GM19193 (cell line): ENCODE measurements around the gene IQGAP2.

Experiments used
- POLR2A ChIP-seq: IDR thresholded peaks from 4 replicates; pipeline ENCODE4 v1.6.1; 2011; ENCODE audit not compliant: insufficient read depth, insufficient read length; ENCODE audit errors: extremely low read depth

The IQGAP2 gene

DNA sequence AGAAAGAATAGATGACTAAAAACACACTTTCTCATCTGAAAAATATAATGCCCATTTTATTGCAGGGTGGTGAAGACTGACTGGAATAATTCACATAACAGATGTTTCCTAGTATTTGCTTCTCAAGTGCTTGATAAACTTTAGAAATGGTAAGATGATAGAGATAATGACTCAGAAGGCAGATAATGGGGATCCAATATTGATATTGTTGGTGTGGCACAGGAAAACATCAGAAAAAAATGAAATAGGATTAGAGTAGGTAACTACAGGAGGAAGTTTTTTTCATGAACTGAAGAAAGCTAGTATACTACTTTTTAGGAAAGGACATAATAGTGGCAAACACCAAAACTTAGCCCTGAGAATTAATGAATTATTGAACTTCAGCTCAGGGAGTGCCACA is 240.3 kb downstream of the IQGAP2 start:
- no peak for TF ChIP-seq POLR2A

DNA sequence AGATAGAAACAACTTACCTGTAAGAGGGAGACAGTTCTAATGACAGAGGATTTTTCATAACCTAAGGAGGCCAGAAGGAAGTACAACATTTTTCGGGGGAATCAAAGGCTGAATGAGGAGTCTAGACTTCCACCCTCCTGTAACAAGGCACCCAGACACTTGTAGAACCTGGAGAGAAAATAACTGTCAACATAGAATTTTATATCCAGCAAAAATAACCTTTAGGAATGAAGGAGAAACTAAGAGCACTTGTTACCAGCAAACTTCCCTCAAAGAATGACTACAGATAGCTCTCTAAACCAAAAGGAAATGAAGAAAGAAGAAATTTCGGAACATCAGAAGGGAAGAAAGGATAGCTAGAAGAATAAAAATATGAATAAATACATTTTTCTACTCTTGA is 246.1 kb downstream of the IQGAP2 start:
- TF ChIP-seq POLR2A: no peak

DNA sequence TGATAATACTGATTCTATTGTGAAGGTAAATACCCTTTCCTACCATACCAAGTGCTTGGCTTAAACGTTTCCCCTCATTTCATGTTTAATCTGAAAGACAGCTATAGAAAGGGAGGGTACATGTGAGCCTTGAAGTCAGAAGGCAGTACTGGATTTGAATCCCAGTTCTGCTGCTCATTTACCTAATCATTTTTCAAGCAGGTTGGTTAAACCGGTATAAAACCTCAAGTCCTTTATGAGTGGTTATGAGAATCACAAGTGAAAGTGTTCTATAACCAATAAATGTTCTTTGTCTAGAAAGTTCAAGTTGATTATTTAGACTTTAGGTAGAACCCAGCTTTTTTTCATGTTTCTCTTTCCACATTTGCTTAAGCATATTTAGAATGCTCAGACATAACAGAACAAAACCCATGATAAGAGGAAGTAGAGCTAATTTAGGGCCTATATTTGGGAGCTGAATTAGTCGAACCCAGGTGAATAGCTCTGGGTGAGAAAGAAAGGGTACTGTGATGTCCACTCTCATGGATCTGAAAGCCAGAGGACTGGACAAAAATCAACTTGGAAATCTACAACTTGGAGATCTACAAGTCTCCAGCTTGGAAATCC is 249.8 kb downstream of the IQGAP2 start:
- no peak for TF ChIP-seq POLR2A

DNA sequence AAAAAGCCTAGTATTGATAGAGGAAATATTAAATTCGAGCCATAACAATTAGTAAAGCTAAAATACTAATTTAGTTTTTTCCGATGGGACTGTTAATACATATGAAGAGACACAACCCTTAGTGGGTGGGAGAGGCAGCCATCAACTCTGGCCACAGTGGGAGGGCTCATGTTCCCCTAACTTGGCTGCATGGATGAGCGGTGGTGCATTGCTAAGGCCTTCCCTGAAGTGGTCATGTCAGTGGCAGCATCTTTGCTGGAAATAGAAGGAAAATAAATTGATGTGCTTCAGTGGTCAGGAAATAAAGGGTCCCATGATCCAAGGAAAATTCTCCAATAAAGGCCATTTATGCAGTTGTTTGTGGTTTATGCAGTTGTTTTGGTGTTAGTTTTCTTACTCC is 254.0 kb downstream of the IQGAP2 start:
- TF ChIP-seq POLR2A: no peak

DNA sequence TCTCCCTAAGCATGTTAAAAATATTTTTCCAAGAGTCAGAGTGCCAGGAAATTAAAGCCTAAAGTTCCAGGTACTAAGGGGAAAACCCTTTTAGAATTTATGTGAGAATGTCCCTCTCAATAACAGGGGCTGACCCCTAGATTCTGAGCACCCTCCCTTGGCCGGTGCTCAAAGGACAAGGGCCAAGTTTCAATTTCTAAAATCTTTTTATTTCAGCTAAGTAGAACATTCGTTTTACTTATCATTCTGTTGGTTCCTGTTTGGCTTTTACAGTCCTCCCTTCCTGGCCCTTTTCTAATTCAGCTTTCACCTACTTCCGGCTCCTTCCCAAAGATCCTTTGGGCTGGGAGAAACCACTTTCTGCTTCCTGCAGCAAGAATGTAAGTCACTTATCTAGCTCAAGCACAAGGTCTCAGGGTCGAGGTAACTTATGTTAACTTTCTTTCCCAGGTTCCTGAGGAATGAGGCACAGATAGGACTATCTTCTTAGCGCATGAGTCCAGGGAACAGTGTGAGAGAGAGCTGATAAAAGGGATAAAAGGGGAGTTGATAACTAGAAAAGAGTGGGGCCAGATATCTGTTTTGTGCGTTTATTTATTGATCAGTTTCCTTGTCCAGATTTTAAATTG is 254.7 kb downstream of the IQGAP2 start:
- TF ChIP-seq POLR2A: no peak

DNA sequence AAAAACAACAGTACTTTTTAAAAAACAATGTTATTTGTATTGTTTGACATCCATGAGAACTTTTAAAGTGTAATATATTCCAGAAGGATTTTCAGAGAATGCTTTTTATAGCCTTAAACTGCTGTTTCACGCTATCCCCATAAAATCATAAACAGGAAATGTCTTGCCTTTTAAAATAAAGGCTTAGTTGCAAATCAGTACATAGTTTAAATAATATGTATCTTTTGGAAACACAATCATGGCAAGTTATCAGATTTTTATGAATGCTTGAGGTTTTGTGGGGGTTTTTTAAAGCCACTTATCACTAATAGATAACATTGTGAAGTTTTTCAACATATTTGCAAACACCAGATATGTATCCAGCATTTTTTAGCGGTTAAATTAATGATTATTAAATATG is 257.3 kb downstream of the IQGAP2 start:
- TF ChIP-seq POLR2A: no peak

DNA sequence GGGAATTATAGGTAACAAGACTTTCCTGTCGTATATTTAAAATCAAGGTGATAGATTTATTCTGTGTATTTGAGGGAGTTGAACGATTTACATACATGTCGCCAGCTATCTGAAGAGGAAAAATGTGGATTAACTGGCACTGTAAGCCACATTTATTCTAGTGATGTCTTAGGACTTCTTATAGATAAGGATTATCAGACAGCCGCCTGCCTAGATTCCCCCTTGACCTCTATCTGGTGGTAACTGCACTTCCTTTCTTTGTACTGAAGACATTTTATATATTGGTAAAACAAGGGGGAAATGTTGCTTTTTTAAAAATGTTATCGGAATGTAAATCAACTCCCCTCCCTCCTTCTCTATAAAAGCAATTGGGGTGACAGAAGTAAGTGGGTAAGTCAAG is 259.4 kb downstream of the IQGAP2 start:
- no peak for TF ChIP-seq POLR2A

DNA sequence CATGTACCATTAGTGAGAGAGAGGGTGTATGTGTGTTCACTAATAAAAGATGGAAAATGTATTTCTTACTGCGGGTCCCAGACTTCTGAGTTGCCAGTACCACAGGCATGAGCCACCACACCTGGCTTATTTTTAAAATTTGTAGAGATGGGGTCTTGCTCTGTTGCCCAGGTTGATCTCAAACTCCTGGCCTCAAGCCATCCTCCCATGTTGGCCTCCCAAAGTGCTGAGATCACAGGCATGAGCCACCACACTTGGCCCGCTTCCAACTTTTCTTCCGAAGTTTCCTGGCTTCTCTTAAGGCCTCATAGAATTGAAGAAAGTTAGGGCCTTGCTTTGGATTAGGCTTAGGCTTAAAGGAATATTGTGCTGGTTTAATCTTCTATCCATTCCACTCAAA is 260.5 kb downstream of the IQGAP2 start:
- TF ChIP-seq POLR2A: no peak

DNA sequence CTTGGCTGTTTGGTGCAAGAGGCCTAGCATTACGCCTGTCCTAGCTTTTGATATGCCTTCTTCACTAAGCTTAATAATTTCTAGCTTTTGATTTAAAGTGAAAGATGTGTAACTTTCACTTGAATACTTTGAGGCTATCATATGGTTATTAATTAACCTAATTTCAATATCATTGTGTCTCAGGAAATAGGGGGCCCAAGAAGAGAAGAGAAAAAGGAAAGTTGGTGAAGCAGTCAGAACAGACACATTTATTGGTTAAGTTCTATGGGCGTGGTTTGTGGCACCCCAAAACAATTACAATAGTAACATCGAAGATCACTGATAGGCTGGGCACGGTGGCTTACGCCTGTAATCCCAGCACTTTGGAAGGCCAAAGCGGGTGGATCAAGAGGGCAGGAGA is 261.0 kb downstream of the IQGAP2 start:
- no peak for TF ChIP-seq POLR2A

DNA sequence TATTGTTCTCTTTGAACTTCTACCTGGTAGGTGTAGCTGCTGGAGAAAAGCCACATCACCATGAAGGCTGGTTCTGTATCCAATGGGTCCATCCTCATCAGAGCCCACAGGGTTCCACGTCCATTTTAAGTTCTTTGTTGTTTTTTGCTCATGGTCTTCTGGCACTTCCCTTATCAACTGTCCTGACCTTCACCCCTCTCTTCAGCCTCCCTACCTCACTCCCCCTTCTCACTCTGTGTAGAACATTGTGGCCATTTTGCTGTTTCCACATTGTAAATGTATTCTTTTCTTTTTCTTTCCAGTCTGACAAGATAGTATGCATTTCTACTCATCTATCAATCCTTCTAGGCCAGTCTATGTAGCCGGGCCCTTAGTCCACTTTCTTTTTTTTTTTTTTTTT is 264.4 kb downstream of the IQGAP2 start:
- TF ChIP-seq POLR2A: no peak

DNA sequence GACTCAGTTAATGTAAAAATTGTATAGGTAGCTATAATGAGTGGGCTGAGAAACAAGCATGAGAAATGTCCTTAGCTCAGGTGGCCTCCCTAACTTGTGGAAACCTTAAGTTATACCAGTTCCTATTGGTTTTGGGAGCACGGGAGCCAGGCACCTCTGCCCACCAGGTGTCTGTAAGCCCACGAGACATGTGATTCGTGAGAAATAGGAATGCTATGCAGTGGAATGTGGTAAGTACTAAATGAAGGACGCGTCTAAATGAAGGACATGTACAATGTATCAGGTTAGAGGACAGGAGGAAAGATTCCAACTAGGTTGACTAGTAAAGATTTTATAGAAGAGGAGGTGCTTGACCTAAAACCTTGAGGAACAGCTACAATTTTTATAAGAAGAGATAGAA is 266.2 kb downstream of the IQGAP2 start:
- no peak for TF ChIP-seq POLR2A

DNA sequence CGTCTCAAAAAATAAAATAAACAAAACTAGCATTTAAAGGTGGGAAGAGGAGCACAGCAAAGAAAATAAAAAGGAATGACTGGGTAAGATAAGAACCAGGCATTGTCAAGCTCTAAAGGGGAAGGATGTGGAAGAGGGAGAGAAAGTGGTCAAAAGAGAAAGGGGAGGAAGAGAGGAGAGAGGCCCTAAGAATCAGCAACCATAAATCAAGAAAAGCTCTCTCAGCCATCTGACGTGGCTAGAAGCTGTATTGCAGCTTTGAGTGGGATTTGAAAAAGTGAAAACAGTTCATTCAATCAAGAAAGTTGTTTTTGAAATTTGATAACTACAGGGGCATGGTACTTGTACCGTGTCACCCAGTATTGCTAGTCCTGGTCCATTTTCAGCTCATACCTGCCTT is 267.4 kb downstream of the IQGAP2 start:
- no peak for TF ChIP-seq POLR2A

DNA sequence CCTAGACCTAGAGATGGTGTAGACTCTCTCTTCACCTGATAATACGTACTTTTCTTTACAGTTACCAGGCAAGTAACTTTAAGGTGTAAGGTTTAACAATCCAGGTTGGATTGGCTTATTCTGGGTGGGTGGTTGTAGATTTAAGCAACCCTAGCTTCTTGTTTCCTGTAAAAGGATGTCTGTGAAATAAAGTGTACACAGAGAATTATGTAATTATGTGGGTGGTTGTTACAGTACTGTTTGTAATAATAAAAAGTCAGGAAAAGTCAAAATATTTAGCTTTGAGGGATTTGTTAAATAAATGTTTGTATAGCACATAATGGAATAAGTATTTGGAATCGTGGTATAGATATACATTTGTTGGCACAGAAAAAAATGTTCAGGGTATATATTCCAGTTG is 269.2 kb downstream of the IQGAP2 start:
- no peak for TF ChIP-seq POLR2A

DNA sequence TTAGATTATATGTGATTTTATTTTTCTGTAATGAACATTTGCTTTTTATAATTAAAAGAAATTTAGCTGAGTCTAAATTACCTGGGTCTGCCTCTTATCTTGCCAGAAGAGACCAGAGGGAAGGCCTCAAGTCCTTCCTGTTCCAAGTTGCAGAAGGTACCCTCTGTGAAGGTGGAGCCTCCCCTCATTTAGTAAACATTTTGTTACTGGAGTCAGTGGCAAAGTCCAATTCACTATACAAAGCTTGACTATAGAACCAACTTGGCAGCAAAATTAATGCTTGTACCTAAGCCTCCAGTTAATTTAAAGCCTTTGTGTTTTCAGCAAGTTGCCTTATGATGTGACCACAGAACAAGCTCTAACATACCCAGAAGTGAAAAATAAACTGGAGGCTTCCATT is 270.0 kb downstream of the IQGAP2 start:
- TF ChIP-seq POLR2A: no peak

DNA sequence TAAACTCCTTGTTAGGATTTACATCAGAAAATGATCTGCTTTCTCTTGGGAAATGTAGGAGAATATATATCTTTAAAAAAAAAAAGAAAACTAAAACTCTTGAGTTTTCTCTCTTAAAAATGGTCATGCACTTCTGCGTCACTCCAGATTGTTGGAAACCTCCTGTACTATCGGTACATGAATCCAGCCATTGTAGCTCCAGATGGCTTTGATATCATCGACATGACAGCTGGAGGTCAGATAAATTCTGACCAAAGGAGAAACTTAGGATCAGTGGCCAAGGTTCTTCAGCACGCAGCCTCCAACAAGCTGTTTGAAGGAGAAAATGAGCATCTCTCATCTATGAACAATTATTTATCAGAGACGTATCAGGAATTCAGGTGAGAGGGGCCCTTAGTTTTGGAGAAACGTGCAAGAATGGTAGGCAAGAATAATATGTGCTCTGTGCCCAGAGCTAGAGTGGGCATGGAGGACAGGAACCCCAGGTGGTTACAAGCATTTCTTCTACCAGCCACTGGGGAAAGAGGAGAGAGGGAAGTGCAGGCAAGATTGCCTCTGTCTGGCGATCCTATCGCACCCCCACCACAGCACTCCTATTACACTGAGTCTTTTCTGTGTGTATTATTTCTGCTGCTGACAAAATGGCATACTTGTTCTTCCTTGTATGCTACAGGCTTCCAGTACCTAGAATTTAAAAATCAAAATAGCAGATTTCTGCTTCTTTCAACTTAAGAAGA is 271.4 kb downstream of the IQGAP2 start:
- TF ChIP-seq POLR2A: no peak

DNA sequence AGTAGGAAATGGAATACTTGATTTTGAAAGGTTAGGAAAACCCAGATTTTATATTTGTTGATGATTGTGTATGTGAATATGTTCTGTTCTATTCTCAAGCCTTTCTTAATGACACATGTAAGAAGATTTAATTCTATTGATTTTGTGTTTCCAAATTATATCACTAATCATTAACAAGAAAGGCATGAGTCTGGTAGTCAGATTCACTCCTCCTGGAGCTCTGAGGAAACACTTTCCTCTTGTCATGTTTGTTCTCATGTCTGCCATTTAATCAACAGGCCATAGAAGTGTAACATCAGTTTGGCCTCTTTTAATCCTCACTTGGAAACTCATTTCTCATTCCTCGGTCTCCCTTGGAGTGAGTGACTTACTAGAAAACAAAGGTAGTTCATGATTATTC is 272.3 kb downstream of the IQGAP2 start:
- TF ChIP-seq POLR2A: no peak
